Testis (tissue), 5 donors: ENCODE measurements around the gene ICAM3. TPM values are rescaled to one million over a fixed set of nuclear protein-coding genes. Genes with fewer than 3 reads are reported as not detected.
"Not testable (repeated sequence)": the region's sequence is repeated elsewhere in the genome, so short reads cannot be mapped to it uniquely, and the experiment has no call there.

Source experiments
- DNase-seq: peaks from one replicate; pipeline ENCODE4 v3.0.0-alpha.2; 2019
- H3K27ac ChIP-seq, 2 donors: fragments of 200-600 bp; sonication (generic); one replicate each; pipeline ENCODE4 v1.5.1; 2019
- H3K27me3 ChIP-seq: fragments of 200-600 bp; sonication (generic); one replicate; pipeline ENCODE4 v1.5.1; 2019
- H3K36me3 ChIP-seq: fragments of 200-600 bp; sonication (generic); one replicate; pipeline ENCODE4 v1.5.1; 2017; ENCODE audit warnings: low read depth; ENCODE audit errors: missing control alignments
- H3K4me1 ChIP-seq: fragments of 200-600 bp; sonication (generic); one replicate; pipeline ENCODE4 v1.5.1; 2019
- H3K4me3 ChIP-seq, 2 donors: fragments of 200-600 bp; sonication (generic); one replicate each; pipeline ENCODE4 v1.5.1; 2017 to 2019
- H3K9me3 ChIP-seq: fragments of 200-600 bp; sonication (generic); one replicate; pipeline ENCODE4 v1.5.1; 2017
- POLR2A ChIP-seq: fragments of 450-650 bp; IDR thresholded peaks from one replicate; pipeline ENCODE4 v1.6.1; 2017; ENCODE audit warnings: antibody characterized with exemption, mild to moderate bottlenecking, moderate library complexity
- WGBS, 2 donors: methylation state at CpG; one replicate each; pipeline ENCODE4 v1.1.5; 2018; 5-methylcytosine and 5-hydroxymethylcytosine counted together
- intact Hi-C: fragments of 100-400 bp; cut with DNase I; formaldehyde crosslinking; loops from one replicate; pipeline ENCODE4 v1.15.1; 2023; ENCODE audit warnings: low total_unique reads
- long read RNA-seq, 2 donors: transcript quantifications; one replicate each; lab custom pipeline, GENCODE V29; 2026
- polyA plus RNA-seq: library from polyadenylated mRNA; stranded (reverse); fragments of 350-450 nt; fragmentation: Illumina TruSeq; extraction: RNeasy Lipid Tissue Mini Kit (QIAGEN cat#74804); gene quantifications from one replicate; pipeline ENCODE4 v1.2.3, GENCODE V29; 2014; ENCODE audit warnings: low read depth, low replicate concordance; ENCODE audit not compliant: insufficient read depth
- total RNA-seq, 2 donors: library from RNA; depleted of rRNA; stranded (reverse); fragments of >200 nt; gene quantifications; one replicate each; pipeline ENCODE4 v1.2.3, GENCODE V29; 2016
- TF ChIP-seq, protein P1 (sequence below), 3 experiments: fragments of 450-650 bp in 2 of 3; fragments of 200-600 bp in 1 of 3; sonication (generic) in 1 of 3; IDR thresholded peaks; one replicate each; pipeline ENCODE4 v1.5.1; 2016 to 2019; ENCODE audit warnings: antibody characterized with exemption in 3 of 3, mild to moderate bottlenecking in 2 of 3, moderate library complexity in 1 of 3

The ICAM3 gene, protein sequence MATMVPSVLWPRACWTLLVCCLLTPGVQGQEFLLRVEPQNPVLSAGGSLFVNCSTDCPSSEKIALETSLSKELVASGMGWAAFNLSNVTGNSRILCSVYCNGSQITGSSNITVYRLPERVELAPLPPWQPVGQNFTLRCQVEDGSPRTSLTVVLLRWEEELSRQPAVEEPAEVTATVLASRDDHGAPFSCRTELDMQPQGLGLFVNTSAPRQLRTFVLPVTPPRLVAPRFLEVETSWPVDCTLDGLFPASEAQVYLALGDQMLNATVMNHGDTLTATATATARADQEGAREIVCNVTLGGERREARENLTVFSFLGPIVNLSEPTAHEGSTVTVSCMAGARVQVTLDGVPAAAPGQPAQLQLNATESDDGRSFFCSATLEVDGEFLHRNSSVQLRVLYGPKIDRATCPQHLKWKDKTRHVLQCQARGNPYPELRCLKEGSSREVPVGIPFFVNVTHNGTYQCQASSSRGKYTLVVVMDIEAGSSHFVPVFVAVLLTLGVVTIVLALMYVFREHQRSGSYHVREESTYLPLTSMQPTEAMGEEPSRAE
- total RNA-seq (1 to 10 TPM; 2.4 to 2.8 TPM), polyA plus RNA-seq (6.3 TPM)
- long read RNA-seq, donor 1 = 0 reads
- long read RNA-seq, donor 2 = 0 reads

DNA sequence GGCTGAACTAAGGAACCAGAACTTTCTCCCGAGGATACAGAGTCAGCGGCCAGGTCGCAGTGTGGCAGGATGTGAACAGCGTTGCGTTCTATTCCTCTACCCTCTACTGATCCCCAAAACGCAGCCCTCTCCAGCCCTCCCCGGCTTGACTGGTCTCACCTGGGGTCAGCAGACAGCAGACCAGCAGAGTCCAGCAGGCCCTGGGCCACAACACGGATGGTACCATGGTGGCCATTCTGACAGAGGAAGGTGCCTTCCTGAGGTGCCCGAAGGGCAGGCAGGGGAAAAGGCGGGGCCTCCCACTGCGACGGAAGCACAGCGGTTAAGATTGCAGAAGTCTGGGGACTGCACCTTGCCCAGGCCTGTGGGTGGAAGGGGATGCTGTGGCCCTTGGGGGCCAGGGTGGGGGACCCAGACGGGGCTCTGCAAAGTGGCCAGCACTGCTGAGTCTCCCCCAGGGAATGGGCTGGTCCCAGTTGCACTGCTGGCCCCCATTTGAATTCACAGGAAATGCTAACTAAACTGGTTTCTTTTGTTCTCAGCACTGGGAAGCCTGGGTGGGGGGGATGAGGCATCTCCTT is at the start of gene ICAM3:
Gene ICAM3, minus strand, starts transcription at position 245 of the 581 bp plus-strand sequence. Its CDS starts 10 bp downstream, at position 235.
- Histone ChIP-seq H3K4me3 (no peak within 1 kb of the TSS), H3K4me1 (peaks cover under 1% of the 10 kb centered on the region), H3K36me3 (no peaks in the 10 kb centered on the region), H3K9me3 (no peaks in the 10 kb centered on the region), H3K27ac (no peak within 1 kb of the TSS), H3K27me3 (no peaks in the 10 kb centered on the region)
- no peak for TF ChIP-seq POLR2A
- TF ChIP-seq, protein P1, sequence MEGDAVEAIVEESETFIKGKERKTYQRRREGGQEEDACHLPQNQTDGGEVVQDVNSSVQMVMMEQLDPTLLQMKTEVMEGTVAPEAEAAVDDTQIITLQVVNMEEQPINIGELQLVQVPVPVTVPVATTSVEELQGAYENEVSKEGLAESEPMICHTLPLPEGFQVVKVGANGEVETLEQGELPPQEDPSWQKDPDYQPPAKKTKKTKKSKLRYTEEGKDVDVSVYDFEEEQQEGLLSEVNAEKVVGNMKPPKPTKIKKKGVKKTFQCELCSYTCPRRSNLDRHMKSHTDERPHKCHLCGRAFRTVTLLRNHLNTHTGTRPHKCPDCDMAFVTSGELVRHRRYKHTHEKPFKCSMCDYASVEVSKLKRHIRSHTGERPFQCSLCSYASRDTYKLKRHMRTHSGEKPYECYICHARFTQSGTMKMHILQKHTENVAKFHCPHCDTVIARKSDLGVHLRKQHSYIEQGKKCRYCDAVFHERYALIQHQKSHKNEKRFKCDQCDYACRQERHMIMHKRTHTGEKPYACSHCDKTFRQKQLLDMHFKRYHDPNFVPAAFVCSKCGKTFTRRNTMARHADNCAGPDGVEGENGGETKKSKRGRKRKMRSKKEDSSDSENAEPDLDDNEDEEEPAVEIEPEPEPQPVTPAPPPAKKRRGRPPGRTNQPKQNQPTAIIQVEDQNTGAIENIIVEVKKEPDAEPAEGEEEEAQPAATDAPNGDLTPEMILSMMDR (IDR thresholded peaks at IDR 0.05) = no peak
- 73 to 87% methylated on average over 11 to 14 of the region's 14 CpGs for WGBS, 2 donors
- no peak for DNase-seq
- intact Hi-C loops = no loop called here

DNA sequence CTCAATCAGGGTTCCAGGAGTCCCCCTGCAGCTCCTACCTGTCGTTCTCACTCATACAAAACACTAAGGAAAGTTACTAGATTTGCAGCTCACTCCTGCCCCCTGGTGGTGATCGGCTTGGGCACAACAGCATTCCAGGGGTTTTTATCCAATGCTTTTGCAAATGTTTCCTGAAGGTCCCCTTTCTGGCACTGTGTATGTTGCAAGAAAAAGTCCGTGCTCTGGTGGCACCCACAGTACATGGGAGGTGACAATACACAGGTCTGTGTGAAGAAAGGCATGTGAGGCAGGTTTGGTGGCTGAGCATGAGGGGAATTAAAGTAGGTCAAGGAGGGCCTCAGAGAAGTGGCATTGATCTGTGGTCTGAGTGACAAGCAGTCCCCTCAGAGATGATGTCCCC is 49.5 kb upstream of the ICAM3 start:
- WGBS, 2 donors = 2 to 3% methylated on average over 3 of the region's 3 CpGs
- DNase-seq = peak; percentile 96
- TF ChIP-seq, protein P1 (IDR thresholded peaks at IDR 0.05) = peak; percentile 92 to 96 (median 93)
- no peak for TF ChIP-seq POLR2A
- Histone ChIP-seq H3K9me3 (no peaks in the 10 kb centered on the region), H3K4me3 (no peak overlapping the region), H3K27me3 (no peaks in the 10 kb centered on the region), H3K27ac (no peak overlapping the region), H3K36me3 (no peaks in the 10 kb centered on the region), H3K4me1 (no peaks in the 10 kb centered on the region)
- intact Hi-C loops = no loop called here

DNA sequence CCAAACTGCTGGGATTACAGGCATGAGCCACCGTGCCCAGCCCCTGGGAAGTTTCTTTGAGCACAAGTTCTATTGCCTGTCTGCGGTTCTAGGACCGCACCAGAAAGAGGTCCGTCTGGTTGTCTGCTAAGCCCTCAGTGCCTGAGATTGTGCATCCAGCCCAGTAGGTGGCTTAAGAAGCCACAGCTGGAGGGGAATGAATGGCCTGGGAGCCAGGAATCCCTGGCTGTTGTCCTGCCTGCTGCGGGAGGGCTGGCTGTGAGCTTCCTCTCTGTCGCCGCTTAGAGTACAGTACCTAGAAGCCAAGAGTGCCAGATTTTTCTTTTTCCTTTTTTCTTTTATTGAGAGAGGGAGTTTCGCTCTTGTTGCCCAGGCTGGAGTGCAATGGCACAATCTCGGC is 45.2 kb upstream of the ICAM3 start:
- TF ChIP-seq, protein P1 (IDR thresholded peaks at IDR 0.05) = no peak
- no peak for TF ChIP-seq POLR2A
- Histone ChIP-seq H3K27ac (no peak overlapping the region), H3K9me3 (no peaks in the 10 kb centered on the region), H3K27me3 (no peaks in the 10 kb centered on the region), H3K4me1 (peaks cover 3% of the 10 kb centered on the region), H3K4me3 (no peak overlapping the region), H3K36me3 (no peaks in the 10 kb centered on the region)
- intact Hi-C loops = no loop called here
- 87 to 90% methylated on average over 8 to 9 of the region's 9 CpGs for WGBS, 2 donors
- DNase-seq = no peak

DNA sequence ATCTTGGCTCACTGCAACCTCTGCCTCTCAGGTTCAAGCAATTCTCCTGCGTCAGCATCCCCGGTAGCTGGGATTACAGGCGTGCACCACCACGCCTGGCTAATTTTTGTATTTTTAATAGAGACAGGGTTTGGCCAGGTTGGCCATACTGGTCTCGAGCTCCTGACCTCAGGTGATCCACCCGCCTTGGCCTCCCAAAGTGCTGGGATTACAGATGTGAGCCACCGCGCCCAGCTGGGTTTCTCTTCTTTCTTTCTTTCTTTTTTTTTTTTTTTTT is 43.7 kb upstream of the ICAM3 start:
- DNase-seq, H3K4me3 ChIP-seq, H3K9me3 ChIP-seq, H3K27me3 ChIP-seq, H3K27ac ChIP-seq, H3K4me1 ChIP-seq, H3K36me3 ChIP-seq, intact Hi-C loops: not testable (repeated sequence)
- 90 to 95% methylated on average over 8 of the region's 8 CpGs for WGBS, 2 donors

DNA sequence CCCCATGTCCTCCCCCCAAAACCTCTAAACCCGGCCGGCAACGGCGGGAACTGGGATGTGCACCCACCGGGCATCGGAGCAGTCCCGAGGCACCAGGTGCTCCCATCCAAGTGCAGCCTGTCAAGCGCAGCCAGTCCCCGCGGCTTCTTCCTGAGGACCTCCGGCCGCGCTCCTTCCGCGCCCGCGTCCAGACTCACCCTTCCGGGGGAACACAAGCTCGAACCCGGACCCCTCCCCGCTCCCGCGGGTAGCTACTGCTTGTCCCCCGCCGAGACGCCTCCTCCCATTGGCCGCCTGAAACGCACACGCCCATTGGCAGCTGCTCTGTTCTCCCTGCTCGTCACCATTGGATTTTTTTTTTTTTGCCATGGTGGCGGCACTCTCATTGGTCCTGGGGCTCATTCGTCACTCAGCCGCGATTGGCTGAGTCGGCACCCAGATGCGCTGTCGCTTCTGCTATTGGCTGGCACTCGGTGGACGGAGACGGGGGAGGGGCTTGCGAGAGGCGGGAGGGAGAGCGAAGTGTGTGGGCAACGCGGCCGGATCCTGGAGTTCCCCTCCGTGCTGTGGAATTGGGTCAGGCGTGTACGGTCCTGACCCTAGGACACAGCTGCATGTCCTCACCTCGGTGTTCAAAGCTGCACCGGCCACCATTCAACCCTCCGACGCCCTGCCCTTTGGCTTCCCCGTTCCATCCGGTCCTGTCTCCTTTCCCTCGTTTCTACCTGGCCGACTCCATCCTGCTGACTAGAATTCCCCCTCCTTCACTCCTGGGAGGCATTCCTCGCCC is 41.1 kb upstream of the ICAM3 start, which contains the start of gene TYK2:
Gene TYK2, minus strand, starts transcription at position 260 of the 790 bp plus-strand sequence. CDS start 2,166 bp downstream, outside the sequence.
- Histone ChIP-seq H3K36me3 (no peaks in the 10 kb centered on the region), H3K27me3 (no peaks in the 10 kb centered on the region), H3K4me1 (peaks cover 5% of the 10 kb centered on the region), H3K27ac (peak within 1 kb of the TSS; percentile 73 to 79), H3K9me3 (no peaks in the 10 kb centered on the region), H3K4me3 (peak within 1 kb of the TSS; percentile 90 to 94)
- TF ChIP-seq, protein P1 (IDR thresholded peaks at IDR 0.05) = peak in 1 of 3 experiments; percentile 4
- no peak for TF ChIP-seq POLR2A
- intact Hi-C loops = no loop called here
- WGBS, 2 donors = 0% methylated on average over 57 to 58 of the region's 58 CpGs
- peak; percentile 98 for DNase-seq
